Vagina (tissue), 2 donors: ENCODE data around the gene PARD3.

Experiments
- CTCF ChIP-seq, 3 experiments: fragments of 450-650 bp in 2 of 3; fragments of 200-600 bp in 1 of 3; sonication (generic) in 1 of 3; IDR thresholded peaks; one replicate each; pipeline ENCODE4 v1.5.1; 2017 to 2019; ENCODE audit warnings: antibody characterized with exemption in 3 of 3, mild to moderate bottlenecking in 2 of 3, moderate library complexity in 2 of 3
- POLR2A ChIP-seq, 2 donors: fragments of 450-650 bp; IDR thresholded peaks; one replicate each; pipeline ENCODE4 v1.6.1; 2017; ENCODE audit warnings: antibody characterized with exemption in 2 of 2, mild to moderate bottlenecking in 2 of 2, moderate library complexity in 2 of 2

- TF ChIP-seq CTCF (IDR thresholded peaks at IDR 0.05) (no peak), POLR2A (IDR thresholded peaks at IDR 0.05) (no peak)
These were observed 66.3 kb downstream of the PARD3 start for GRCh38 chr10:34748767-34749166.
